Gastrocnemius medialis (tissue), 4 donors: Measurements from ENCODE around the gene MYO7A. TPM values are rescaled to one million over a fixed set of nuclear protein-coding genes. Genes with fewer than 3 reads are reported as not detected.

Experiments used
- ATAC-seq, 2 donors: fragments of 150-250 bp; one replicate each; pipeline ENCODE4 v1.9.1; 2016
- DNase-seq, 2 donors: peaks; one replicate each; pipeline ENCODE4 v3.0.0-alpha.2; 2019
- H3K27ac ChIP-seq, 4 donors: fragments of 200-600 bp; sonication (generic); 1 replicate in 1 of 4; 2 replicates in 3 of 4; pipeline ENCODE4 v1.5.1; 2016 to 2018; ENCODE audit warnings: mild to moderate bottlenecking in 2 of 4, moderate library complexity in 1 of 4
- H3K27me3 ChIP-seq, 3 donors: fragments of 200-600 bp; sonication (generic) in 2 of 3; 1 replicate in 1 of 3; 2 replicates in 2 of 3; pipeline versions ENCODE4 v1.5.1 to v1.6.0; 2016 to 2019; ENCODE audit warnings: mild to moderate bottlenecking in 1 of 3, moderate library complexity in 1 of 3
- H3K36me3 ChIP-seq, 2 donors: fragments of 200-600 bp; sonication (generic) in 1 of 2; one replicate each; pipeline ENCODE4 v1.5.1; 2017 to 2018
- H3K4me1 ChIP-seq, 2 donors: fragments of 200-600 bp; sonication (generic) in 1 of 2; one replicate each; pipeline ENCODE4 v1.5.1; 2016 to 2017; ENCODE audit warnings: mild to moderate bottlenecking in 2 of 2
- H3K4me3 ChIP-seq, 4 donors: fragments of 200-600 bp; sonication (generic) in 3 of 4; 1 replicate in 1 of 4; 2 replicates in 3 of 4; pipeline ENCODE4 v1.5.1; 2016 to 2019; ENCODE audit warnings: mild to moderate bottlenecking in 2 of 4
- H3K9me3 ChIP-seq, 3 donors: fragments of 200-600 bp; sonication (generic) in 2 of 3; 1 replicate in 1 of 3; 2 replicates in 2 of 3; pipeline ENCODE4 v1.5.1; 2016 to 2019
- CTCF ChIP-seq, 5 experiments: fragments of 450-650 bp in 3 of 5; fragments of 200-600 bp in 2 of 5; sonication (generic) in 2 of 5; IDR thresholded peaks in 4 of 5; conservative IDR thresholded peaks in 1 of 5; 1 replicate in 4 of 5; 2 replicates in 1 of 5; pipeline ENCODE4 v1.5.1; 2016 to 2019; ENCODE audit warnings: antibody characterized with exemption in 5 of 5, mild to moderate bottlenecking in 3 of 5, moderate library complexity in 3 of 5
- POLR2A ChIP-seq, 2 donors: fragments of 450-650 bp; IDR thresholded peaks; one replicate each; pipeline ENCODE4 v1.6.1; 2017; ENCODE audit warnings: antibody characterized with exemption in 2 of 2, mild to moderate bottlenecking in 2 of 2, moderate library complexity in 2 of 2
- in situ Hi-C, 4 donors: fragments of 200-750 bp; cut with MboI; loops; one replicate each; pipeline versions ENCODE4 v1.15.0 to v1.8.0; 2017; ENCODE audit warnings: low sequenced_read_pairs in 4 of 4
- intact Hi-C: fragments of 100-400 bp; cut with DNase I; formaldehyde crosslinking; loops from one replicate; pipeline ENCODE4 v1.15.1; 2023; ENCODE audit warnings: low total_unique reads
- total RNA-seq, 4 donors: library from RNA; depleted of rRNA; stranded (reverse); fragments of >200 nt; gene quantifications; one replicate each; pipeline versions ENCODE4 v1.1.0 to v1.2.3, GENCODE V29; 2016

MYO7A gene
- total RNA-seq, 4 donors from 2014 or later = 1.6 to 3.5 (median 2.1) TPM

- ATAC-seq (no peak), DNase-seq (no peak)
- Histone ChIP-seq H3K4me3 (no peak overlapping the region), H3K27ac (no peak overlapping the region), H3K27me3 (peaks cover 7 to 12% (median 7%) of the 10 kb centered on the region in 3 donors), H3K36me3 (no peaks in the 10 kb centered on the region), H3K4me1 (peaks cover 14 to 16% of the 10 kb centered on the region in 2 donors), H3K9me3 (no peaks in the 10 kb centered on the region)
- TF ChIP-seq POLR2A (IDR thresholded peaks at IDR 0.05) = no peak
- no peak for TF ChIP-seq CTCF (IDR thresholded peaks at IDR 0.05 in 4 of 5, conservative IDR thresholded peaks at IDR 0.05 in 1 of 5)
- intact Hi-C loops = no loop called here
- in situ Hi-C loops = no loop called here
Measured at GRCh38 chr11:77135069-77135468, 7.0 kb downstream of the MYO7A start.

GRCh38 chr11:77136074-77136473, 8.0 kb downstream of the MYO7A start:
- H3K36me3 ChIP-seq = no peaks in the 10 kb centered on the region
- H3K4me3 ChIP-seq = no peak overlapping the region
- TF ChIP-seq POLR2A (IDR thresholded peaks at IDR 0.05) = no peak
- TF ChIP-seq CTCF (IDR thresholded peaks at IDR 0.05 in 4 of 5, conservative IDR thresholded peaks at IDR 0.05 in 1 of 5) = no peak
- no peaks in the 10 kb centered on the region for H3K9me3 ChIP-seq
- ATAC-seq (no peak), DNase-seq (no peak)
- in situ Hi-C loops (no loop called here), intact Hi-C loops (no loop called here)
- H3K4me1 ChIP-seq = peaks cover 7 to 11% of the 10 kb centered on the region in 2 donors
- H3K27me3 ChIP-seq = peaks cover 7 to 12% (median 7%) of the 10 kb centered on the region in 3 donors
- H3K27ac ChIP-seq = no peak overlapping the region

GRCh38 chr11:77136784-77137420, 8.9 kb downstream of the MYO7A start:
- no peak overlapping the region for H3K4me3 ChIP-seq
- peaks cover 0 to 7% of the 10 kb centered on the region in 2 donors for H3K4me1 ChIP-seq
- DNase-seq (no peak), ATAC-seq (no peak)
- TF ChIP-seq CTCF (IDR thresholded peaks at IDR 0.05 in 4 of 5, conservative IDR thresholded peaks at IDR 0.05 in 1 of 5) (no peak), POLR2A (IDR thresholded peaks at IDR 0.05) (no peak)
- H3K36me3 ChIP-seq = no peaks in the 10 kb centered on the region
- no peak overlapping the region for H3K27ac ChIP-seq
- H3K27me3 ChIP-seq = peaks cover 7 to 12% (median 7%) of the 10 kb centered on the region in 3 donors
- in situ Hi-C loops (no loop called here), intact Hi-C loops (no loop called here)
- H3K9me3 ChIP-seq = no peaks in the 10 kb centered on the region

GRCh38 chr11:77137421-77137820, 9.4 kb downstream of the MYO7A start:
- H3K9me3 ChIP-seq = no peaks in the 10 kb centered on the region
- ATAC-seq (no peak), DNase-seq (no peak)
- TF ChIP-seq POLR2A (IDR thresholded peaks at IDR 0.05) (no peak), CTCF (IDR thresholded peaks at IDR 0.05 in 4 of 5, conservative IDR thresholded peaks at IDR 0.05 in 1 of 5) (no peak)
- in situ Hi-C loops (no loop called here), intact Hi-C loops (no loop called here)
- no peak overlapping the region for H3K27ac ChIP-seq
- H3K27me3 ChIP-seq = peaks cover 7 to 12% (median 7%) of the 10 kb centered on the region in 3 donors
- H3K36me3 ChIP-seq = no peaks in the 10 kb centered on the region
- H3K4me3 ChIP-seq = no peak overlapping the region
- peaks cover 0 to 7% of the 10 kb centered on the region in 2 donors for H3K4me1 ChIP-seq
